GM21447 (cell line): Measurements from ENCODE around the gene AASDHPPT.

Source experiments
- ATAC-seq: cut with Tn5 transposase; IDR thresholded peaks from one replicate; pipeline ENCODE4 v1.9.1; 2021; ENCODE audit not compliant: unreplicated experiment

AASDHPPT gene

GRCh38 chr11:106082096-106082495, 4.6 kb downstream of the AASDHPPT start:
- no peak for ATAC-seq

- no peak for ATAC-seq
These were observed 8.7 kb downstream of the AASDHPPT start for GRCh38 chr11:106086135-106086534.

GRCh38 chr11:106086850-106087249, 9.4 kb downstream of the AASDHPPT start:
- no peak for ATAC-seq

- no peak for ATAC-seq
These were observed 10.5 kb downstream of the AASDHPPT start for GRCh38 chr11:106087815-106088435.

- ATAC-seq, result no peak
These were observed 11.4 kb downstream of the AASDHPPT start for GRCh38 chr11:106088896-106089295.

- ATAC-seq, result peak; percentile 98
These were observed 14.1 kb downstream of the AASDHPPT start for GRCh38 chr11:106091480-106092123.

GRCh38 chr11:106092446-106092845, 15.0 kb downstream of the AASDHPPT start:
- ATAC-seq, result no peak

GRCh38 chr11:106098893-106099553, 21.6 kb downstream of the AASDHPPT start:
- no peak for ATAC-seq

GRCh38 chr11:106101370-106101769, 23.9 kb downstream of the AASDHPPT start:
- no peak for ATAC-seq

GRCh38 chr11:106101819-106102218, 24.4 kb downstream of the AASDHPPT start:
- no peak for ATAC-seq

- ATAC-seq, result no peak
These were observed 28.5 kb downstream of the AASDHPPT start for GRCh38 chr11:106105986-106106385.

- no peak for ATAC-seq
These were observed 44.3 kb downstream of the AASDHPPT start for GRCh38 chr11:106121570-106122320.

GRCh38 chr11:106127604-106128003, 50.1 kb downstream of the AASDHPPT start:
- ATAC-seq, result no peak

GRCh38 chr11:106128740-106129139, 51.3 kb downstream of the AASDHPPT start:
- no peak for ATAC-seq

GRCh38 chr11:106131998-106132397, 54.5 kb downstream of the AASDHPPT start:
- no peak for ATAC-seq

- ATAC-seq, result no peak
These were observed 55.3 kb downstream of the AASDHPPT start for GRCh38 chr11:106132582-106133354.

GRCh38 chr11:106133529-106133928, 56.1 kb downstream of the AASDHPPT start:
- no peak for ATAC-seq

- ATAC-seq, result no peak
These were observed 59.6 kb downstream of the AASDHPPT start for GRCh38 chr11:106137061-106137460.

GRCh38 chr11:106137758-106138157, 60.3 kb downstream of the AASDHPPT start:
- ATAC-seq, result no peak
